GM18508 (cell line): ENCODE measurements around the gene UBAC2.

Source experiments
- ATAC-seq: cut with Tn5 transposase; IDR thresholded peaks from one replicate; pipeline ENCODE4 v1.9.1; 2021; ENCODE audit warnings: moderate number of reproducible peaks; ENCODE audit not compliant: insufficient read depth, unreplicated experiment

UBAC2 gene

GRCh38 chr13:99289271-99289670, 88.6 kb downstream of the UBAC2 start:
- no peak for ATAC-seq

DNA sequence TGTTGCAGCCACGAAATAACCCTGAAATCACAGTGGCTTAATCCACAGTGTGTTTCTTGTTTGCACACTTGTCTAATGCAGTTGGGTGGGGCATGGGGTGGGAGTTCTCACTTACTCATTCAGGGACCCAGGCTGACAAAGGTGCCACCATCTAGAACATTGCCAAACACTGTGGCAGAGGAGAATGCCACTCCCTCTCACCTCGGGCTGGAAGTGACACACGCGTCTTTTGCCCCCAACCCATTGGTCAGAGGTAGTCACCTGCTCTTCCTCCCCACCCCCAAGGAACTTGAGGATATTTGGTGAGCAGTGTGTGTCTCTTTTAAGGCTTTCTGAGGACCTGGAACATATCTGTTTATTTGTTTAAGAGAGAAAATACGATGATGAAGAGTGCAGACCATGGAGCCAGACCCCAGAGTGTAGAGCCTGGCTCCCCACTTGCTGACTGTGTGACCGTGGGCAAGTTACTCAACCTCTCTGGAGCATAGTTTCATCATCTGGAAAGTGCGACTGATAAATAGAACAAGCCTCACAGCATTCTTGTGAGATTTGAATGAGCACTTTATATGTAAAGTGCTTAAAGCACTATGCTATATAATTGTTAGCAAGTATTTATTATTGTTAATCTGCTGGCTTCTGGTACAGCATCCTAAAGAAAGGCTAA, 89.2 kb downstream of the UBAC2 start:
- ATAC-seq = no peak

DNA sequence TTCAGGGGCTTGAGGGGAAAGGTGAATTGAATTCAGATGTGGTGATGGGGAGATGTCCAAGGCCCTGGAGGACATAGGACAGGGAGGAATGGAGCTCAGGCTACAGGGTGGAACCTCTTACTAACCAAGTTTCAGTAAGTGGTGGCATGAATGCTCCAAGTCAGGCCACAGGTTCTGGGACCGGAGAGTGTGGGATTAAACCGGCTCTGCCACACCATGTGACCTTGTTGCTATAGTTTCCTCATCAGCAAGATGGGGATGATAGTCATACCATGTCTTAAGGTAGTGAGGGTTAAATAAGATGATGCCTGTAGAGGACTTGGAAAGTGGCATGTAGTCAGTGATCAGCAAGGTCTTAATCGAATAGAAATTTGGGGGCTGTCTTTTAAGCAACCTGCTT, 90.2 kb downstream of the UBAC2 start:
- ATAC-seq = no peak

- ATAC-seq = no peak
Measured at GRCh38 chr13:99293178-99293577, 92.5 kb downstream of the UBAC2 start.

- ATAC-seq = no peak
Measured at GRCh38 chr13:99294198-99294597, 93.5 kb downstream of the UBAC2 start.

DNA sequence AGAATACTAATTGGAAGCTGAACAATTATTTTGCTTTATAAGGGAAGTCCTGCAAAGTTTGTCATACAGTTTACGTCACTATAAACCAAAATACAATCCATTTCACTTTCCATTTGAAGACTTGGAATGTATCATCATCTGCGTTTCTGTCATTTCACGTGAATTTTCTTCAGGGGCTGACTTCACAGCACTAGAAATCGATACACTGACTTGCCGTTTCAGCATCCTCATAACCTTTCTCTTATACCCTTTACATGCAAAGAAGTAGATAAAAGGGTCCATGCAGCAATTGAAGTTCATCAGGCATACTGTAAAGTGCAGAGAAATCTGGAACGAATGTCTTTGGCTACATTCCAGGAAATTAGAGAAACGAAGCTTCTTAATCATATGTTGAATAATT, 94.3 kb downstream of the UBAC2 start:
- no peak for ATAC-seq

GRCh38 chr13:99295488-99296252, 95.0 kb downstream of the UBAC2 start:
- ATAC-seq = no peak

DNA sequence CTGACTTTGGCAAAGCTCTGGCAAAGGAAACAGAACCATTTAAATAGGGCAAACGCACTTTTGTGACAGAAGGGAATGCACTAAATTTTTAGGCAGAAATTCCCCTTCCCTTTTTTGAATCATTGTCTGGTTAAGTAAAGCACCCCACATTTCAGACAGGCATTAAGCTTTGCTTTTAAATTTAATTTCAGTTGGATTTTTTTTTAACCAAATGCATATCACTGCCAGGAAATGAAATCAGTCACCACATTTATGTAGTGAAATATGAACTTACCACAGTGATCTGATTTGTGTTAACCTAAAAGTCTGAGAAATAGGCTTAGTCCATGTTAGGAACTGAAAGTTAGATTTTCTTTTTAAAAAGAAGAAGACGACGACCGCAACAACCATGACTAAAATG, 95.7 kb downstream of the UBAC2 start:
- ATAC-seq = peak; percentile 46

DNA sequence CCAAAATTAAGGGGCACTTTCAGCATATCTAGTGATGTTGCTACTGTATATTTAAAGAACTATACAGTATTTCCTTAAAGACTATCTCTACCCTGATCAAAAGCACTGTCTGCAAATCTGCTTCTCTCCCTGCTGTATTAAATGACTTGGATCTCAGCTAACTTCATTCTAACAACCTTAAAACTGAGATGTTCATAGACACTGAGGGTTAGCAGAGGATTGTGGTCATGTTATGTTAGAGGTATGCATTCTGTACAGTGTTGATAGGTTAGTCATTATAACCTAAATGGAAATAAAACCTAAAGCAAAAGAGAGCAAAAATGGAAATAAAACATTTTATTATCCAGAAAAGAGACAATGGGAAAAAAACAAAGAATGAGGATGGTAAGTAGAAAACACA, 96.7 kb downstream of the UBAC2 start:
- ATAC-seq = no peak

GRCh38 chr13:99298056-99298455, 97.4 kb downstream of the UBAC2 start:
- ATAC-seq = no peak

DNA sequence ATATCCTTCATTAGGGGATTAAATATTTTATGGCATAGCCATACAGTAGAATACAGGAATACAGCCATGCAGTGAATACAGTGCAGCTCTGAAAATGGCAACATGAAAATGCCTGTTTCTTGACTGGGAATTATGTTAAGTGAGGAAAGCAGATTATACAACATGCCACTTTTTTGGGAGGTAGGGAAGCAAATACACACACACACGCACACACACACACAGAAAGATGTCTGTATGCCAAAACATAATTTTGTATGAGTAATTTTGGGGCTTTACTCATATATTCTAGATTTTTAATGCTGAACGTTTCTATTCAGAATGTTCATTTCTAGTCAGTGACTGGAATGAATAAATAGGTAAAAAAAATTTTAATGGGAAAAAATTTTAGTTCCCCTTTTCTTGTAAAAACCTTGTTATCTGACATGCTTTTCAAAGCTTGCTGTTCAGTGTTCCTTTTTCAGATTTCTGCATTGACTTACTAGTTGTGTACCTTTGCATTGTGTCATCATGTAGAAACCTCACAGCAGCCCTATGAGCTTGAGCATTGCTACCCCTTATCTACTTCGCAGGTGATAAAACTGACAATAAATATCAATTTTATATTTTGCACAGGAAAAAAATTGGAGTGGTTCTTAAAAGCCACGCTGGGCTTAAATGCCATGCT, 98.7 kb downstream of the UBAC2 start:
- no peak for ATAC-seq

DNA sequence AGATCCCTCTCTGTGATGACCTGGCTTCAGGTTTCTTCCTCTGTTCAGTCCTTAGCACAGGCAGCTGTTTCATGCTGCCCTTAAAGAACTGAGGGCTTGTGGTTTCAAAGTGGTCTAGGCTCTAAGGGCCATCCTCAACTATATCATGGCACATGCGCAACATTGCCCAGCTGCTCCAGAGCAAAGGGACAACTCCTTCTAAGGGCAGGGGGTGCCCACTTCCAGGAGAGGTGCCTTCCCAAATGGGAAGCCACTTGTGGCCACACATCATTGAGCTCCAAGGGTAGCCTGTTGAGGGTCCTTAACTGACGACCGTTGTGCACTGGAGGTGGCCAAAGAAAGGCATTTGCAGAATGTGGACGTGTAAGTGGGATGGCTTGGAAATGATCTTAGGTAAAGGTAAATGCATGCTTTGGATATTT, 99.3 kb downstream of the UBAC2 start:
- ATAC-seq = no peak

DNA sequence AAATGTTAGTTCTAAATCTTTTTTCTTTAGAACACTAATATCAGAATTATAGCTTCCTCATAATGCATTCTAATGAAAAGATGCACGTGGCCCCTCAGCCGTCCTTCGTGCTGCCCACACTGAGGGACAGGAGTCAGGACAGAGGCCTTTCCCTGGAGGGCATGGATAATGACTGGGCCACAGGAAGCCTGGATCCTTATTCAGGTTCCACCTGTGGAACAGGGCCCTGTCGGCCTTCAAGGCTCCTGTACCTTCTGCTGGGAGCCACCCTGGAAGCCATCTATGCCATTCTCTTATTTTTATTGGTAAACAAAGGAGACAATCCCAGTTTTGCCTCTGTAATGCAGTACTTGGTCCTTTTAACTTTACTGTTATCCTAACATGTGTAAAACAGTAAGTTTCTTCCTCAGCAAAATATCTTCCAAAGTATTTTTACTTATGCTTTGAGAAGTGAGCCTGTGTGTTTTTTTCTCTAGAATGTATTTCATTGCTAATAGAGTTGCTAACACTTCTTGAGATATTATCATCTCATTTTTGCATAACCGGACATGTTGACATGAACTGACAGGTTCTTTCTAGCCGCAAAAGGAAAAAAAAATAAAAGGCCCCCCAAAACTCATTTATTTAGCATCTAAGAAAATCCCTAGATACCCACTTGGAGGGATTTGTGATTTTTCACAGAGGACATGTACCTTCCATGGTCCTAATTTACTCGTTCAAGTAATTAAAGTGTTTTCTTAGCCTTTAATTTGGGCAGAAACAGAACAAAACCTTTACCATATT, 100.6 kb downstream of the UBAC2 start:
- no peak for ATAC-seq

DNA sequence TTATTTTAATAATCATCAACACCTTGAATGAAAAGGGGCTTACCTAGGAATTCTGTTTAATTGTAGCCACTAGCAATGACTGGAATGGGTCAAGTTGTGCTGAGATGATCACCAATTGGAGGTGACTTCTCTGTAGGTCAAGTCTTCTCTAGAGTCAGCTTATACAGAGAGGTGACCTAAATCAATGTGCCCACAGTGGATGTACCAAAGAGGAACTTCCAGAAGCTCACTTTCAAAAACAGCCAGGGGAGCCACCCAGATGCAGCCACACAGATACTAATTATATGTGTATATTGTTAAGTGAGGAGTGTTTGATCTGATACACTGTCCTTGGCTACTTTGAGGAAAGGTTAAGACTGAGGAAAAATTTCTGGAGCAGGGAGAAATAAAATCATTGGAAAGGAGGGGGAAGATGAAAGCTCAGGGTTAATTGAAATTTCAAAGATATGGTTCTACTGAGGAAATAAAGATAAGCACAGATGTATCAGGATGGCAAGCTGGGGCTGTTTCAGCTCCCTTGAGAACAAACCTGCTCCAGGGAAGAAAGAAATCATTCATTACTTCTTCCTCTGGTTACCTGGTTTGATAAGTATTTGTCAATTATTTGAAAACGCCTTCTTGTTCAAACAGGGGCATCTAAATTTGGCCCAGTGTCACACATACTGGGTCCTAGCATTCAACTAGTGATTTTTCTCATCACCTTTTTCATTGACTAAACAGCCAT, 101.4 kb downstream of the UBAC2 start:
- ATAC-seq = no peak

DNA sequence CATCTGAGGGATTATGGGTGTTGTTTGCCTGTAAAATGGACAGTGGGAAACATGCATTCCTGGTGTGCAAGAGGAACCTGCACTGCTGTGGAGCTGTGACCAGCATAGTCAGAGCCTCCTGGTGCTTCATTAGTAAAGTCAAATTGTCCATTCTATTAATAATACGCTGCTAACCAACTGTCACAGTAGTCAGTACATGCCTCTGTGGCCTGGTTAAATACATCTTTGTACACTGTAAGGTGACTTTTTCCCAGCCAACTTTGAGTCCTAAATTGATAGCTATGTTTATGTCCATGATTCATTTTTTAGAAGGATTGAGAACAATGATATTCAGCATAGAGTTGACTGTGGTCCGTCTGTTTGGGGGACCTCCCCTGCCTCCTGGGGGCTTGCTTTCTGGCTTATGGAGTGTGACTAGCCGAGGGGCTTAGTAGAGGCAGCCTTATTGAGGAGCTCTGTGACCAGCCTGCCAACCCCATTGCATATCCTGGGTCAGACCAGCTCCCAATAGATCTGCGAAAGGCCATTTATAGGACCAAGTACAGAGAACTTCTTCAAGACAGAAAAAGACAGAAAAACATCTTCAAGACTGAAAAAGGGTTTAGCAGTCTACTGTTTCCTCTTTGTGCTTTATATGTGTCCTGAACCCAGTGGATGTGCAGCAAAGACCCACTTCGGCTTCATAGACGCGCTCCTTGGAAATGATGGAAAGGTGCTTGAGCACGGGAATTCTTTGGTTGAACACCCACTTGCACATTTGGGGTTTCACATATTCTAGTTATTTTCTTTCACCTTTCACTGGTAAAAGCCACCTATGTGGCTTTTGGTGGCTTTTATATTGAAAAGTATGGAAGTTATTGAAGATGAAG, 102.2 kb downstream of the UBAC2 start:
- ATAC-seq = no peak

GRCh38 chr13:99303863-99304521, 103.3 kb downstream of the UBAC2 start:
- ATAC-seq = no peak

DNA sequence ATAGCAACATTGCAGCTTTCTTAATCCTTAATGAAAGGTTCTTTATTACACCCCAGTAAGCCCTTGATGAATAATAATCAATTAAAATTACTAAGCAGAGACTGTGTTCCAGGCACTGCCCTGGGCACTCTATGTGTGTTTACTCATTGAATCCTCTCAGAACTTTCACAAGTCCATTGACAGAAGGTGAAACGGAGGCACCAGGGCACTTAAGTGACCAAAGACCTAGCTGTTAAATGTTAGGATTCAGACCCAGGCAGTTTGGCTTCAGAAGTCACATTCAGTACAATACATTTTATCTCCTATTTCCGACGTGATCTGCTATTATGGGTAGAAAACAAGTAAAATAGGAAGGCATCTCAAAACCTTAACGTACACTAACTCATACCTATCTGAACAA, 103.9 kb downstream of the UBAC2 start:
- no peak for ATAC-seq

DNA sequence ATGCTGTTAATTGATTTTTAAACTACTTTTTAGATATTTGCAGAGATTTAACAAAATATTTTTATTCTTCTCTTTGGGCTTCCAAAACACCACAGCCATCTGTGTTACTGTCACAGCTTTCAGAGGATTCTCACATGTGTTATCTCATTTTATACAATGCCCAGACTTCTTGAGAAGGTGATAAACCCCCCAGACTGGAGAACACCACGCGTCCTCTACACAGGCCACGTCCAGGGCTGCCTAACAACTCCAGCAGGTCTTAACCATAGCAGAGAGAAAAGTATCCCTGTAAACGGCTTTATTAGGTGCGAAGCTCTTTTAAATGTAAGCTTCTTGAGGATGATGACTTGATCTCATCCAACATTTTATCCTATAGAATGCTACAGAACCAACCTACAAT, 104.5 kb downstream of the UBAC2 start:
- no peak for ATAC-seq

- ATAC-seq = no peak
Measured at GRCh38 chr13:99305566-99305965, 104.9 kb downstream of the UBAC2 start.
